Activated effector memory CD4-positive, alpha-beta T cell treated with anti-CD3 and anti-CD28 coated beads, Interleukin-2, amount 50 U/mL, for 16 hours (primary cell): ENCODE results near the gene SESN1.
"Not testable (repeated sequence)": the region's sequence is repeated elsewhere in the genome, so short reads cannot be mapped to it uniquely, and the experiment has no call there.

ENCODE experiments used
- DNase-seq: peaks from one replicate; pipeline ENCODE4 v3.0.0-alpha.2; 2020

The SESN1 gene

DNA sequence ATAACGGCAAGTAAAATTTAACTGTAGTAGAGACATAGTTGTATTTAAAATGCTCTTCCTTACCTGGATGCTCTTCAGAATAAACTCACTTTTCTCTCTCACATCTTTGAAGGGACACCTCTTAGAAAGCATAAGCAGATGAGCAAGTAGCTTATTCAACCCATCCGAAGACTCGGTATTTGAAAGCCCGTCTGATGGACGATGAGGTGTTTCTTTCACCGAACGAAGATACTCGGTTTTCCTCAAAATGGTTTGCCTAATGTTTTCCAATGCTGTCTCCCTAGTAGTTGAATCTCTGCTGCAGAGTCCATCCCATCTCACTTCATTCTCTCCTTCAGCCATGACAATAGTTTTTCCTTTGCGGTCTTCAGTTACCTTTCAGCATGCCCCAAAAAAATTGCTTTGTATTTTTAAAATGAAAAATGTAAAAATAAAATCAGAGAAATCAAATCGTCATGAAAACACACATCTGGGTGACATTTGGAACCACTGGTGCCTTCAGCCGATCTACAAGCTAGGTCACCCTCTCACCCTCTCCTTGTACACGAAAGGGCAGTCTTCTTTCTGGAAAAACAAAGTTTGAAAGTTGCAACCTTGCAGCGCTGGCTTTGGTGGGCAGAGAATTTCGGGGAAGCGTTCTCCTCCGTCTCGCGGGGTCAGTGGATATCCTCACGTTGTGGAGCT lies 772 bp downstream of the SESN1 start:
- DNase-seq = no peak

DNA sequence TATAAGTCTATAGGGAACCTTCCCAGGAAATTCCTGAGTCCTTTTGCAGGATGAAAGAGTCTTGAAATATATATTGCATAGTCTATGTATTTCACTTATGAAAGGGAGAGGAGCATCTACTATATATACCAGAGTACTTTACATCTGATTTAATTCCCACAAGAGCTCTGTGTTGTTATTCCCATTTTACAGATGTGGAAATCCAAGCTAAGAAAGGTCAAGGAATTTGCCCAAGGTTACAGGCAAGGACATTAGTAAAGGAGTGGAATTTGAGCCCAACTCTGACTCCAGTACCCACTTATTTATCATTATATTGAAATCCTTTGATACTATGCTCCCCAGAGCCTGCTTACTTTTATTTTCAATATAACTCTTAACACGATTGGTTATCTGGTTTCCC lies 2.6 kb downstream of the SESN1 start:
- DNase-seq = no peak

DNA sequence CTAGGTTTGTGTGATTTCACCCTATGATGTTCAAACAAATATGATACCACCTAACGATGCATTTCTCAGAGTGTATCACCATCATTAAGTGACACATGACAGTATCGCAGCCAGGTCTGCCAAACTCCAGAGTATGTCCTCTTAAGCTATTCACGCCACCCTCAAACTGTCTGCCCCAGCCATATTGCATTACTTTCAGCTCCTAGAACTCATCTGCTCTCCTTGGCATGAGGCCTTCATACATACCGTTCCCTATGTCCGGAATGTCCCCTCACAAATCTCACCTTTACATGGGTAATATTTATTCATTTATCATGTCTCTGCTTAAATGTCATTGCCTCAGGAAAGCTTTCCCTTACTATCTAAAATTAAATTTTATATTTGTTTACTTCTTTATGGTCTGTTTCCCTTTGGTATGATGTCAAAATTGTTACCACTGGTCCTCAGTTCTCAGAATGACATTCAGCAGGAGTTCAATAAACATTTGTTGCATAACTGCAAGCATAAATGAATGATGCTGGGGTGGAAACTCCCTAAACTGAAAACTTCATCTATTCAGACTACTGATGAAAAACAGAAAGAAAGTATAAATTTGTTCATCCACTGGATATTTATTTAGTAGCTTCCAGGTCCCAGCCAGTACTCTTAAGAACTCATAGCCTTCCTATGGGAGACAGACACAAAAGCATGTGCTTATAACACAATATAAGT lies 3.2 kb downstream of the SESN1 start:
- DNase-seq = no peak

DNA sequence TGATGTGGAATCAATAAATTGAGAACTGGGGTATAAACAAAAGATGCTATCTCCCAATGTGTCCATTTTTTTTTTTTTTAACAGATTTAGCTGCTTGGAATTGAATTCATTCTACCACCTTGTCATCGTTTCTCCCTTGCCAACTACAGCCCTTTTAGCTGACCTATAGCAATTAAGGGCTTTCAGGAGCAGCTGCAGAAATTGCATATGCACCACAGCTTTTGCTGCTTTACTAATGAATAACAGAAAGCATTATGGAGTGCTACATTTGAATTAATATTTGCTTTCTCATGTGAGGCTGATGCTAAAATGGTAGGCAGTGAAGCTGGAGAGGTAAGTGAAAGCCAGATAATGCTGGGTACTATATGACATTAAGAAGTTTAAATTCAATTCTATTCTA lies 5.7 kb downstream of the SESN1 start:
- no peak for DNase-seq

DNA sequence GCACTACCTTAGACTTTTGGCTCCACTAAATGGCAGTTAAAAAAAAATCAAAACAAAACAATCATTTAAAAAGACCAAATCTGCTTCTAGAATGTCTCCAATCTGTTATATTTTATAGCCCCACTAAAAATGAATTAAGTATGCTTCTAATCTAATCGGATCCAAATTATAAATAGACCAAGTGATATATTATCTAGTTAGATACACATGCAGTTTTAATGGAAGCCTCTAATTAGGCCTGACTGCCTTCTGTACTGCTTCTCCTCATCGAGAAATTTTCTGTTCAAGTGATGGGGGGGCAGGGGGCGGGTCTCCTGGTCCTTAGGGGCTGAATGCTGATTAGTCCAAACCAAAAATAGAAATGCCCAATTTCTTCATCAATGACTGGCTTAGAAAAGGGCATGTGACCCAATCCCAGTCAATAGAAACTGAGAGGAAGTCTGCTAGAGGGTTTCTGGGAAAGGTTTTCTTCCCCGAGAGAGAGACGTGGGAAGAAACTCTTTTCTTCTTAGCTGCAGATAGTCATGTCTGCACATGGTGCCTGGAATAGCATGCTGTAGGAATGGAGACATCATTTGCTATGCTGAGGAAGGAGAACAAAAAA lies 6.9 kb downstream of the SESN1 start:
- DNase-seq = no peak

DNA sequence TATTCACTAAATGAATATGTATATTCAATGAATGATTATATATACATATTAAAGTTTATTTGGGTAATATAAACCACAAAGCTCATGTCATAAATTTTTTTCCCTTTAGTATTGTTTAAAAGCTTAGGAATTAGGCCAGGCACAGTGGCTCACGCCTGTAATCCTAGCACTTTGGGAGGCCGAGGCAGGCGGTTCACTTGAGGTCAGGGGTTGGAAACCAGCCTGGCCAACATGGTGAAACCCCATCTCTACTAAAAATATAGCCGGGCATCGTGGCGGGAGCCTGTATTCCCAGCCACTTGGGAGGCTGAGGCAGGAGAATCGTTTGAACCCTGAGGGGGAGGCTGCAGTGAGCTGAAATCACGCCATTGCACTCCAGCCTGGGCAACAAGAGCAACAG lies 10.5 kb downstream of the SESN1 start:
- not testable (repeated sequence) for DNase-seq

DNA sequence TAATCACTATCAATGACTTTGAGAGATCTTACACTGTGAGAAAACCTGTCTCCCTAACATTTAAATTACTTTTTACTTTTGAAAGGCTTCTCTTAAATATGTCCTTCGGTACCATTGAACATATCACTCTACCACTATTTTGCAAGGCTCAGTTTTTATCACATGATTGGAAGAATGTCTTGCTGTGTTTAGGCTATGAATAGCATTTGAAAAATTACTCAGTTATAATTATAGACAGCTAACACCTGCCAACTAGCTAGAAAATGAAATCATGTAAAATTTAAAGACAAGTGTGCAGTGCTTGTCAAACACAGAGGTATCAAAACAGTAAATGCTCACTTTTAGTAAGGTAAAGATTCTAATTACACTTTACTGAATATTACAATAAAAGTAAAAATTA lies 11.0 kb downstream of the SESN1 start:
- DNase-seq = no peak

DNA sequence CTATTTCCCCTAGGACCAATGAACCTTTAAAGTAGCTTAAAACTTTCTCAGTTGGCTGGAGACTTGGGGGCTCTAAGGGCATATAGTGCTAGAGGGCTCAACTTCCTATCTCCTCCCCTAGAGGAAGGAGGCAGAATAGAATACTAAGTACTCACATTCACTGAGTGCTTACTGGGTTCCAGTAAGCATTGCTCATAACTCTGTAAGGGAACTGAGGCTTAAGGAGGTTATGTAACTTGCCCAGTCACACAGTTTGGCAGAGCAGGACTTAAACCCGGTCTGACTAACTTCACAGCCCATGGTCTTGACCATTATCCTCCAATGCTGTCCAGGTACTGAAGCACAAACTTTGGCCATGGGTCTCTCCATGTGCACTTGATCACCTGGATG lies 12.5 kb downstream of the SESN1 start:
- no peak for DNase-seq

DNA sequence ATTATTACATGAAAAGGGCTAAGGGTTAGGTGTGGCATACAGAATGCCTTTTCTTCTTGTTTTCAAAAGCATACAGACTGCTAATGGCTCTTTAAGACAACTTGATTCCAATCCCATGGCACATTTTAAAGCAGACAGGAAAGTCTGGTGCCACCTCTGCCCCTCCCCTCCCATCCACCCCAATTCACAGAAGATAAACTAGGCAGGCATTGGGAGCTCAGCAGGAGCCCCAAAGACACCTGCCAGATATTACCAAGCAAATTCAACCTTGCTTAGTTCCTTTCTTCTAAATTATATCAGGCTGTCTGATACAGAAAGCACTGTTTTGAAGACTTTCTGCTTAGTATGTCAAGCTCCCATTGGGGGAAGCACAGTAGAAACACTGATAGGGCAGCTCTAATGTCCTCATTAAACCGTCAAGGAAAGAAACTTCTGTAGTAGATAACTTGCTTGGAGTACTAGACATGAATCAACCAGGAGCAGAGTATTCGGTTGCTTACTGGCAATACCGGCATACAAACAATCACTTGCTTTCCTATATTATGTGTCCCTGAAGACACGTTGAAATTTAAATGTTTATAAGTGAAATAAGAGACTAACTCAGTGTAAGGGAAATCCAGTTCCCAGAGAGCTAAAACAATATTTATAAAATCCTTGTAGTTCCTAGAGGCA lies 13.0 kb downstream of the SESN1 start:
- no peak for DNase-seq

DNA sequence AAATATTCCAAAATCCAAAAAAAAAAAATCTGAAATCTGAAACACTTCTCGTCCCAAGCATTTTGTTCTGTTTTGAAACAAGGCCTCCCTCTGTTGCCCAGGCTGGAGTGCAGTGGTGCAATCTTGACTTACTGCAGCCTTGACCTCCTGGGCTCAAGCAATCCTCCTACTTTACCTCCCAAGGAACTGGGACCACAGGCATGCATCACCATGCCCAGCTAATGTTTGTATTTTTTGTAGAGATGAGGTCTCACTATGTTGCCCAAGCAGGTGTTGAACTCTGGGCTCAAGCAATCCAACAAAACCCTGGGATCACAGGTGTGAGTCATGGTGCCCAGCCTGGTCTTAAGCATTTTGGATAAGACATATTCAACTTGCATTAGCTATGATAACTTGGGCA lies 13.6 kb downstream of the SESN1 start:
- DNase-seq = no peak

DNA sequence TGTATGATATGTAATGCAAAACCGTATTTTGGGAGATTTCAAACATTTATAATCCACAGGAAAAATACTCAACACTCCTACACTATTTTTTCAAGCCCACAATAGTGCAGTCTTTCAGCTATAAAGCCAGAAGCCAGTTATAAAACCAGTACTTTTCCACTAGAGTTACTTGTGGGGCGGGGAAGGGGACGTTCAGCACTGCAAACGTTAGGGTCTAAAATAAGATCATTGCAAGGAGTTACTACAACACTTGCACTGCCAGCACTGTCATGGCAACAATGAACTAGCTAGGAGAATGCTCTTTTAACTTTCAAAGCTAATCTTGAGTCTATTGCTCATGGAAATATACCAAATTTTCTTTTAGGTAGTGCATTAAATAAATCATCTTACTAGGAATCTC lies 14.7 kb downstream of the SESN1 start:
- DNase-seq = no peak

DNA sequence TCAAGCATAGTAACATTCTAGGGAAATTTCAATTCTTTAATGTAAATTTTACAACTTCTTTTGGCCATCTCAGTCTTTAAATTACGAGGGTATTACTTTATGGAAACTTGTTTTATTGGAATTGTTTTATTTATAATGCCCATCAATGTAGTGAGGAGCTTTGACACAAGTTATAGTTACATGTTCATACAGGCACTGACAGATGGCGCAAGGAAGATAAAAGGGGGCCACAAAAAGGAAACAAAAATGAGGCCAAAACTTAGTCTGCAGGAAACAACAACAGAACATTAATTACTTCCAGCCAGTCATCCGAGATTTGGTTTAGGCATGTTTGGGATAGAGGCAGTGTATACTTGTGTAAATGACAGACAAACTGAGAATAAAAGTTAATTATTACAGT lies 18.3 kb downstream of the SESN1 start:
- no peak for DNase-seq

DNA sequence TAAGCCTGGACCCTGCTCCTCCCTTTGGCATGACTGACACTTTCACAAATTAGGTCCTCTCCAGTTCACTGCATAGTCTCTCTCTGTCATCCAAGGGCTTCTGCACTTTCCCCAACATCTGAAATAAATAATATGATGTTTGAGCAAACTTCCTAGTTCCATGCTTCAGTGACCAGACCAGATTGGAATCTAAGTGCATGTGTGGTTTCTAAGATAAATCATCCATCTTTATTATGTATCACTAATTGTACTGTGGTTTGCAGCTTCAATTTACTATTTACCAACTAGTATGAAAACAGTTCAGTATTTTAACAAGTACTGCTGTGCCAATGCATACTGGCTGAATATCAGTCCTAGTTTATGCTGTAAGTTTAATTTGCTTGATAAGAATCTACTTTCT lies 18.7 kb downstream of the SESN1 start:
- no peak for DNase-seq

DNA sequence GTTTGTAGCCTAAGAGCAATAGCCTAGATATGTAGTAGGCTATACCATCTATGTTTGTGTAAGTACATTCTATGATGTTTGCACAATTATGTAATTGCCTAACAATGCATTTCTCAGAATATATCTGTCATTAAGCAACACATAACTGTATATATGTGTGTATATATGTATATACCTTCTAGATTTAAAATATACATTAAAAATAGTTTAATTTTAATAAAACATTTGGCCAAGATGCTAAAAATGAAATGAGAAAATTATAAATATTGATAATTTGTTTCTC lies 20.6 kb downstream of the SESN1 start:
- DNase-seq = no peak

DNA sequence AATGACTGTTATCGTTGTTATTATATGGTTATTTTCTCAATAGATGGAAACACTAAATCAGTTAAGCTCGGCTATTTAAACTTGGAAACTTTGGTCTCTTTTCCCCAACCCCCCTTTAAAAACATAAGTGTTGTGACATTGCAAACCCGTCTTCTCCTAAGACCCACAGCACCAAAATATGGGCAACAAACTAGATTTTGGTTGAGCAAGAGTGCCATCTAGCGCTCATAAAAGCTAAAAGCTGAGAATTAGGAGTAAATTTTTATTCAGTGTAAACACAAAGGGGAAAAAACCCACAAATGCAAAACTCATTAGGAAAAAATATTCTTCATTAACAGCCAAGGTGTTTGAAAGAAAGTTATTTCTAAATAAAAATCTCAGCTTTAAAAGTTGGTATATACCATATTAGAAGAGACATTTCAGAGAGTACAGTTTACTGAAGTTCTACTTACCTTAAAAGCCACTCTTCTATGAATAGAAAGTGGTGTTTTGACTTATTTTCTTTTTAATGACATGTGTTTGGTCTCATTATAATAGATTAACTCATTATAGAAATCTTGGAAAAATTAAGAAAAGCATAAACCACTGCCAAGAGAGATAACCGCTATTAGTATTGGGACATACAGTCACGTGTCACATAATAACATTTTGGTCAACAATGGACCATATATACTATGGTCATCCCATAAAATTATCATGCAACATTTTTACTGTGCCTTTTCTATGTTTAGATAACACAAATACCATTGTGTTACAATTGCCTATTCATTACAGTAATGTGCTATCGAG lies 21.1 kb downstream of the SESN1 start:
- no peak for DNase-seq

DNA sequence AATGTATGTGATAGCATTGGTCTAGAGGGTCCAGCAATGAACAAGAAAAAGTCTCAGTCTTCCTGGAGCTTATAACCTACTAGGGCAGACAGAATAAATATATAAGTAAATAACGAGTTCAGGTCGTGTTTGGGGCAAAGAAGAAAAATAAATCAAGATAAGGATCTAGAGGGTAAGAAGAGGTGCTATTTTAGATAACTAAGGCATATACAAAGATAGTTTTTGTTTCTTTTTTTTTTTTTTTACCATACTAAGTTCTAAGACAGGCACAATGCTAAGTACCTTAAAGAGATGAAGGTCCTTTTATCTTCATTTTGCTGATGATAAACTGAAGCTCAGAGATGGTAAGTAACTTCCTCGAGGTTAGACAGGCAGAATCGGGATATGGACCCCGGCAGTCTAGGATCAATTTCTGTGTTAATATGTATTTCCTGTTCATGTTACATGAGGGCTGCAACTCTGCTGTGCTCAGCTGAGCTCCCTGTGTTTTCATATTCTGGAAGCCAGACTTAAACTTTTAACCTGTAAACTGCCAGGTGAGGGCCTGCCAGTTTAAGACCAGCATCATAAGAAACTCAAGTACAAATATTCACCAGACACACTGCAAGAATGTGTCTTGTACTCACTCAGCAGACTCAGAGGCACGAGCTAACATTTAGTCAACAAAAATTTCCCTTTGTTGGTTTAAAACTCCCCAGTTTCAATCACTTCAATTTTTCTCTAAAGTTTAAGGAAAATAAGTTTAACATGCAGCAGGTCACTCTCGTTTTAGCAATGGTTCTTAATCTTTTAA lies 23.3 kb downstream of the SESN1 start:
- DNase-seq = no peak

DNA sequence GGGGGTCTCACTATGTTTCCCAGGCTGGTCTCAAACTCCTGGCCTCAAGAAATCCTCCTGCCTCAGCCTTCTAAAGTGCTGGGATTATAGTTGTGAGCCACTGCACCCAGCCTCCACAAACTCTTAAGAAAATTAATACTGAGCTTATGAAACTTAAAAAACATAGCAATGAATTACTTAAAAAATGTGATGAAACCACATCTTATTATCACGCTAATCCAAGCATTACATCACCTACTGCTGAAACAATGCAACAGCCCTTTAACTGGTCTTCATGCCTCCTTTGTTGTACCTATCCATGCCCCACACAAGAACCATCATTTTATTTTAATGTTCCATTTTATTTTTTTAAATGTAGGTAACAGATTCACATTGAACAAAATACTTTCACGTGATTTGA lies 24.9 kb downstream of the SESN1 start:
- DNase-seq = no peak

DNA sequence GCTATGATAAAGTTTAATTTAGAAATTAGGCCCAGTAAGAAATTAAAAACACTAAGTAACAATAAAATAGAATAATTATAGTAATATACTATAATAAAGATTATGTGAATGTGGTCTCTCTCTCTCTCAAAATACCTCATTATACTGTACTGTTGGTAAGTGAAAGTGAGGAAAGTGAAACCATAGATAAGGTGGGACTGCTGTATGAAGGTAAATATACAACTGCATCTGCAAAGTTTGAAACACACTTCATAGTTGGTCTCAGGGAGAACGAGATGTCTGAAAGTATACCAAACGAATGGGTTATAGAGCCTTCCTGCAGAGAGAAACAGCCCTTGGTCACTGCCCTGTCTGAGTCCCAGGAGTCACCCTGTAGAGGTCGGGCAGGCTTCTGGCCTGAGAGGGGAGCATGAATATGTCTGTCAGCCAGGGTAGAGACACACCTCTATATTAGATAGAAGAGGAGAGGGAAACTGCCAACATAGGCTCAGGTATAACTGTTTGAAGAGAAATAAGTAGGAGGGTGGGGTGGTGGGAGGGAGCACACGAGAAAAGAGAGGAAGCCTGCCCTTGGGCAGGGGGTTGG lies 31.8 kb downstream of the SESN1 start:
- DNase-seq = no peak

DNA sequence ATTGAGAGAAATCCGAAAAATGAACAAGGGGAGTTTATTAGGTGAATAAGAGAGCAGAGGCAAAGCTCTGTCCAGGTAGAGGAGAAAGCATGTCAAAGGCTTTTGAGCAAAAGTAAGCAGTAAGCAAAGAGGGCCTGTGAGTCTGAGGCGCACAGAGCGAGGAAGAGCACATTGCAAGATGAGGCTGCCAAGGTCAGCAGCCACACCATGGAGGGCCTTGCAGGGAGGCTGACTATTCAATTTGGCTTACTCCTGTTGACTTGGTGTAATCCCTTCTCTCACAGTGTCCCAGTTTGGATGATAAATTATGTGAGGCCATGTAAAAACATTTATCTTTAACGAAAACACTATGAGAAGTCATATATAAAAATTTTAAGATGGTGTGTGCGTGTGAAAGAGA lies 32.4 kb downstream of the SESN1 start:
- DNase-seq = no peak

DNA sequence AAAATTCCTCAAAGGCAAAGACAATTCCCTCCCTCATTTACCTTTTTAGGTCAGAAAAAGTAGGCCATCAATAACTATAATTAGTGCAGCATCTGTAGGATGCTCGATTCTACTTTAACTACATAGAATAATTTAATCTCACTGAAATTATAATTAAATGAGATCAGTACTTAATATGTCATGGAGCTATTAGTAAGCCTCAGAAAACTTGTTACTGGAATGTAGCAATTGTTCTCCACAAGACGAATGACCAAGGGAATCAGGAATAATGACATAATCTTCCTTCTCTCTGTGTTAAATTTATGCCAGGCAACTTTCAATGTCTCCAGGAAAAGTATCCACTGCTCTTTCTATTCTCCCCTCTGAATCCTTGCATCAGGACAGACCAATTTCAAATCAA lies 34.1 kb downstream of the SESN1 start:
- no peak for DNase-seq

DNA sequence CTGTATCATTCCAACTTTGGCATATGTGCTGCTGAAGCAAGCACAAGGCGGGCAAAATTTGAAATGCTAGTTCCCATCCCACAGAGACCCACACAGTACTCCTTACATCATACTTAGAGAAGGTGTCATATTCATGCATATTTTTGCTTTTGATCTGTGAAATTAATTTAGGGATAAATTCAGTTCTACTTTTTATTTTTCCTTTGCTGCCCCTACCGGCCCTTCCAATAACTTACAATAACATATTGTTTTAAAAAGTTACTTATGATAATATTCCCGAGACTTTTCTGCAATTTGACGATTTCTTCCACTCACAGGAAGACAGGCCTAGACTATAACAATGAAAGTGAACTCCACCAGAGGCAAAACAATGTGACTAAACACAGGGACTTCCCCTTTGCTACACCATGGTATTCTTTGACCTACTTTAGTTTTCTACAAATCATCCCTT lies 35.0 kb downstream of the SESN1 start:
- DNase-seq = no peak

DNA sequence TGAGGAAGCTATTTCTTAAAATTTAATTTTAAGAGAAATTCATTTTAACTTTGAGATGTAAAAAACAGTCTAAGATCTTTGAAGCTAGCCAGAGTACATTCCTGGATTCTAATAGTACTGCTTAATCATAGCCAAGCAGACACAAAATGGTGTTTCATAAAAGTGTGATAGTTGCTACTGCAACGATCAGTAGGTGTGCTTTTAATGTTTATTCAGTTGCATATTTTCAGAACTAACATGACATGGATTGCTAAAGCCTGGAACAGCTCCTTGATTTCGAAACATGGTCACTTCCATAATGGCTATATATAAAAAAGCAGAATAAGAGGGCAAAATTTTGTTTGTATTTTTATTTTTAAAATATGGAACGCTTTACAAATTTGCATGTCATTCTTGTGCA lies 35.5 kb downstream of the SESN1 start:
- DNase-seq = no peak
